Mucosa of gallbladder (tissue), 1 donor: ENCODE results near the gene RGS3. TPM values are rescaled to one million over a fixed set of nuclear protein-coding genes. Genes with fewer than 3 reads are reported as not detected.
A peak's percentile ranks its signal among the peaks of the same experiment; 100 is the strongest.
"Not testable (repeated sequence)": the region's sequence is repeated elsewhere in the genome, so short reads cannot be mapped to it uniquely, and the experiment has no call there.

ENCODE experiments used
- DNase-seq: peaks from one replicate; pipeline ENCODE4 v3.0.0-alpha.2; 2020; ENCODE audit warnings: low spot score
- total RNA-seq: library from RNA; stranded (reverse); gene quantifications from one replicate; pipeline ENCODE4 v1.2.1, GENCODE V29; 2021
- donor health status: DM: no; HTN: no; CAD: no.

The RGS3 gene
- total RNA-seq, 1 donor from 2014 or later = 142 TPM

DNA sequence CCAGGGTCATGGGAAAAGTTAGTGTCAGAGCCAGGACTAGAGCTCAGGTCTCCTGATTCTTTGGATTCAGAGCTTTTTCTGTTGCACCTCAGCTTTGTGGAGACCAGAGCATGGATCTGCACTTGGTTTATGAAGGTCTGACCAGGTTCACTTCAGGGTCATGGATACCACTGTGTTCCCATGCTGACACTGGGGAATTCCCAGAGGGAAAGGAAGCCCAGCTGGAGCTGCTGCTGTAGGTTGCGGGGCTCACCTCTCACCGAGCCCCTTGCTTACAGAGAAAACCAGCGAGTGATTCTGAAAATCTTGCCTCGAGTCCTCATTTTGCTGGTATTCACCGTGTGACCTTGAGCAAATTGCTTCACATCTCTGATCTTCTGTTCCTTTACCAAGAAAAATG, 83.0 kb downstream of the RGS3 start:
- no peak for DNase-seq

DNA sequence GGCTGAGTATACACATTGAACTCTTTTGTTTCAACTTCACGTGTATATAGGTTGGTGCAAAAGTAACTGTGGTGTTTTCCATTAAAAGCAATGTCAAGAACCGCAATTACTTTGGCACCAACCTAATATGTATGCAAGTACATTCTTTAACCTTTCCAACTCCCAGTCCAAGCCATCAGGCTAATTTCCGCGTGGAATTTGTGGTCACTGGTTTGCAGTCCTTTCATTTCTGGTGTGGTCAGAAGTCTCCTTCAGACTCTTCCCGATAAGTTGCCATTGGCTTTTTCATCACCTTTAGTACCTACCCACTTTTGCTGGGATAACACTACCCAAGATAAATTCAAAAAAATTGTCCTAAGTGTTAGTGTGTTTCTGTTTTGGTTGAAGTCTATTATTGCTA, 84.0 kb downstream of the RGS3 start:
- DNase-seq = no peak

DNA sequence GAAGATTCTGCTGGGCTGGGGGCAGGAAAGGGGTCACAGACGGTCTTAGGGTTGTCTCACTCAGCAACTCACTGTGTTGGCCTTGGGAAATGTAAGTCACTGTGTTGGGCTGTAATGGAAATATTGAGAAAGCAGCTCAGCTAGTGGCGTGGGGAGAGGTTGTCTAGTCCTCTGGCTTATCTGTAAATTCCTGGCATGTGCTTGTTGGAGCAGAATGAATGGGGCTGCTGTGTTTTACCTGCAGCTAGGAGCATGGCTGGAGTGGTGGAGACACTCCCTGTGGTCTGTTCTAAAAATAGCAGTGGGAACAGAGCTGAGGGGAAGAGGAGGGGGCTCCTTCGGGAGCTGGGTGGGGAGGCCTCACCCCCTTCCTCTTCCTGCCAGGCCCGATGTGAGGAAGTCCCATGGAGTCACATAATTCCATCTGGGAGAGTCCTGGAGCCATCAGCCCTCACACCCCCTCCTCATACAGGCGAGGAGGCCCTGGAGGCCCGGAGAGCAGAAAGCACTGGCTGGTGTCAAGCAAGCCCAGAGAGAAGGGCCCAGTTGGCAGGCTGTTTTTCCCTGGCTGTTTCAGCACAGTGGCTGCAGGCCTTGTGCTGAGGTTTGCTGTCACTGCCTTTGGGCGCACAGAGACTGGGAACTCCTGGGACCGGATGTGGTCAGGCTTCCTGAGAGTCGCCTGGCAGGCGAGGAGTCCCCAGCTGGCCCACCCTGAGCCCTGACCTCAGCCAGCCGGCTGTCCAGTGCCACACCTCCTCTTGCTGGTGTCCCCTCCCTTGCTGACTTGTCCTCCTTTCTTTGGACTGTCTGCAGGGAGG, 84.9 kb downstream of the RGS3 start:
- DNase-seq = peak; percentile 57

DNA sequence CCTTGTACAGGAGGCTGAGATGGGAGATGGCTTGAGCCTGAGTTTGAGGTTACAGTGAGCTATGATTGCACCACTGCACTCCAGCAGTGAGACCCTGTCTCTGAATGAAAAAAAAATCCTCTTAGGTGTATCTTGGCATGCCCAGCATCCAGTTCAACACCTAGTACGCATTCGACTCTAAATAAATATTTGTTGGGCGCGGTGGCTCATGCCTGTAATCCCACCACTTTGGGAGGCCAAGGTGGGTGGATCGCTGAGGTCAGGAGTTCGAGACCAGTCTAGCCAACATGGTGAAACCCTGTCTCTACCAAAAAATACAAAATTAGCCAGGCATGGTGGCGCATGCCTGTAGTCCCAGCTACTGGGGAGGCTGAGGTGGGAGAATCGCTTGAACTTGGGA, 86.4 kb downstream of the RGS3 start:
- not testable (repeated sequence) for DNase-seq

DNA sequence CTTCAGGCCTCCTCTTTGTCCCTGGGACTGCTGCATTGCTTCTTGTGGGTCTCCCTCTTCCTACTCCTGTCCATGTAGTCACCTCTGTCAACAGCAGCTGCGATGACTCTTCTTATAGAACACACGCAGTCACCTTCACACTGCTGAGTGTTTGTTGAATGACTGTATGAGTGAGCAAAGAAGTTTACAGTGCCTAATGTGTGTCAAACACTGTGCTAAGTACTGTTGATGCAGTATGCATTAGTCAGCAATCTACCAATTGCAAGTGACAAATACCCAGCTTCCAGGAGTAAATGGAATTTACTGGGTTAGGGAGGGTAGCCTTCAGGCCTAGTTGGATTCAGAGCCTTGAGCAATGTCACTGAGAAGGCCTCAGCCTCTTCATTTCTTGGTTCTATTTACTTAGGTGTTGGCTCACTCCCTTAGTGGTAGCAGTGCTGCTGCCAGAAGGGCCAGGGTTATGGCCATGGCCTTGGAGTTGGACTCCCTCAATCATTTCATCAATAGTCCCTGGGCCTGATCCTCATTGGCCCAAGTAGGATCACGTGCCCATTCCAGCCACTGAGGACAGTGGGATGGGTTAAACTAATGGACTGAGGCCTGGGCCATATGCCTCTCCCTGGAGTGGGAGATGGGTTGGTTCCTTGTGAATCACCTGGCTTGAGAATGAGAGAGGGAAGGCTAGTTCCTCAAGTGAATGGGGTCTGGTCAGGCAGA, 93.5 kb downstream of the RGS3 start:
- DNase-seq = no peak

DNA sequence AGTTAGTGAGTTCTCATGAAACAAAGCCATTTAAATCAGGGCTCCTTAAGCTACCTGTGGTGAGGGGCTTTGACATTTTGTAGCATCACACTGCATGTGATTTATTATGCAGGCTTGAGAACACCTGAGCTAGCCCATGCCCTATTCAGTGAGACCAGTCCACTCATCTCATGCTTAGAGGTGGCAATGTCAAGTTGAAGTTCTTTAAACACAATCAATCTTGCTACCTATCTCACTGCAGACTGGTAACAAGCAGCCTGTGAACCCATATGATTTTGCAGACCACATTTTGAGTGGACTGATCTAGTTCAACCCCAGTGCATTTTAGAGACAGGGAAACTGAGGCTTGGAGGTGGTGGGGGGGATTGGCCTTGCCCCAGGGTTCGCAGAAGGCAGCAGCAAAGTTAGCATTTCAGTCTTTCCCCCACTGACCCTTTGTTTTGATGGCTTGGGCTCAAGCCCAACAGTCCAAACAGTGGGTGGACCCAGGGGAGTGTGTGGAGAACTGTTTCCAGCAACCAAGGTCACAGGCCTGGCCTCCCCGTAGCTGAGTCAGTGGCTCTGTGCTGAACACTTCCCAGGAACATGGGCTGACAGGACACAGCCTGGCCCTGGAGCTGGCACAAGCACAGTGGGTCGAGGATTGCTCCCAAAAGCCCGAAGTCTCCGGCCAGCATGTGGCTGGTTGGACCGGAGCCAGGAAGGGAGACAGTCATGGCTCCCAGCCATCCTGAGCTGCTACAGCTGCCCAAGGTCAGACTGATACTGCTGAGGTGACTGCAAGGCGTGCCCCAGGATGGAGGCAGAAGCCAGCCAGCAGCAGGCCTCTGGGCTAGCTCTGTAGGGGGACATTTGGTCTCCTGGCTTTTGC, 95.3 kb downstream of the RGS3 start:
- peak; percentile 69 for DNase-seq

DNA sequence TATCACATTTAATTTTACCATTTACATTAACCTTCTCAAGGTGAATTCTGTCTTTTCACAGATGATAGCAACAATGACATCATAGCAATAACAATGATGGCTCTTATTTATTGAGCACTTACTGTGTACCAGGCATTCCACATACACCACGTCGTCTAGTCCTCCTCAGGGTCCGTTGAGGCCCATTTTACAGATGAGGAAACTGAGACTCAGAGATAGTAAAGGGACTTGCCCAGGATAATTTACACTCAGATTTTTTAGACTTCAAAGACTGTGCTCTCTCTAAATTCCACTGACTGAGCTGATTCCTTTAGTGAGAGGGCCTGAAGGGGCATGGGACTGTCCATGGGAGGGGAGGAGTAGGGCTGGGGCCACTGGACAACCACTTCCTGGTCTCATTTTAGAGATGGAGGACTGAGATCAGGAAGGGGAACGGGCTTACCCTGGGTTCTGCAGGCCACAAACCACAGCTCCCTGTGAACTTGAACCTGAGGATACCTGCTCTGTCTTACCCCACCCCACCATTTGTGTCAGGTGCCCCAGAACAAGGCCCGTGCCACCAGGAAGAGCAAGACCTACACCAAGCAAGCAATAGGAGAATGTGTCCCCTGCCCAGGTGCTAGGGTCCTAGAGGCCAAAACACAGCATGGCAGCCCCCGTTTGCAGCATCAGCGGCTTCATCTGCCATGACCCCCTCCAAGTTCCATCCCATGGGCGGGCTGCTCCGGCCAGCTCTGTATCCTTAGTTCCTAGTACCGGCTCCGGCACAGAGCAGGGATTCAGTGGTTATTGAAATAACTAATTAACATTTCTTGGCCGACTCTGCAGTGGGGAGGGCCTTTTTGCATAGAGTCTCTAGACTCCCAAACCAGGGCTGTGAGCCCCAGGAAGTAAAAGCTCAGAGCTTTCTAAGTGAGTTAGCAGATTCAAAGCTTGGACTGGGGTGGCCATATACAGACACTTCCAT, 96.6 kb downstream of the RGS3 start:
- no peak for DNase-seq

DNA sequence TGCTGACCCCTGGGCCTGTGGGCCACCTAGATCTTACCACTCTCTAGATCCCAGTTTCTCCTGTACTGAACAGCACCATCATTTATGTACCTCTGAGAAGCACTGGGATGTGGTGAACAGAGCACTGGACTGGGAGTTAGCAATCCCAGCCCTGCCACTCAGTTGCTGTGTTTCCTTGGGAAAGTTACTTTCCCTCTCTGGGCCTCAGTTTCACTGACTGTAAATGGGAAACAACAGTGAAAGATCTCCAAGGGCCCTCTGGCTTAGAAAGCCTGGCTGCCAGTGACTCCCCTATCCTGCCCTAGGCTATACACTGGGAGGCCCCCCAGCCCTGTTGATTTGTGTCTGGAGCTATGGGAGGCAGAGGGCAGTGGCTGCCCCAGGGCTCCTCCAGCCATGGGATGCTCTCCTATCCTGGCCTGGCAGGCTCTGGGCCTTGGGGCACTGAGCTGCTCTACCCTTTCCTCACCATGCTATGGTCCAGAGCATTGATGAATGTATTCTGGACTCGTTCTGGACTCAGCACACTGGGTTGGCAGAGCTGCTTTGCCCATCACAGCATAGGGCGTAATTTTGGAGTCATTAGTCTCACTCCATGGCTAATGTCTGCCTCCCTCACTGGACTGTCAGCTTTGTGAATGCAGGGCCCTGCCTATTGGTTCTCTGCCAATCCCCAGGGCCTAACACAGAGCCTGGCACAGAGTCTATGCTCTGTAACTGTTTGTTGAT, 99.3 kb downstream of the RGS3 start:
- DNase-seq = no peak

DNA sequence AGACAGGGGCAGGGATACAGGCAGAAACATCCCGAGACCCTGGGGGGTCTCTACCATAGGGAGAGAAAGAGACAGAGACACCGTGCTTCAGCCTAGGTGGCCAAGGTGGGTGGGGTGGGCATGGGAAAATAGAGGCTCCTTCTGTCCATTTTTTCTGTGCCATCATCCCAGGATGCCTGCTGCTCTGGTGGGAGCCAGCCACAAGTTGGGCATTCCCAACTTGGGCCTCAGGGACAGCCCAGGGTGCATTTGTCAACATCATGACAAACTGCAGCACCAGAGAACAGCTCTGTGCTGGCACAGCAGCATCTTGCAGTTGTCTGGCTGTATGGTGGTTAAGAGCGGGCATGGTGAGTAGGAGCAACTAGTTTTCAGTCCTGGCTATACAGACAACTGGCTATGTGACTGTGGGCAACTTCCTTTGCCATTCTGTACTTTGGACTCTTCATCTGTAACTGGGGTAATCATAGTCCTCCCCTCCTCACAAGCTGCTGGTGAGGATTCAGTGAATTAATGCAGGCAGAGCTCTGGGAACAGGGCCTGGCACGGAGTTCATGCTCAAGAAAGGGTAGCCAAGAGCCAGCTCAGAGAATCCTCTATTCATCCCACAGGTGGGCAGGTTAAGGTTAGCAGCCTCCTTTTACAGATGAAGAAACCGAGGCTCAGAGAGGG, 100.4 kb downstream of the RGS3 start:
- DNase-seq = no peak

DNA sequence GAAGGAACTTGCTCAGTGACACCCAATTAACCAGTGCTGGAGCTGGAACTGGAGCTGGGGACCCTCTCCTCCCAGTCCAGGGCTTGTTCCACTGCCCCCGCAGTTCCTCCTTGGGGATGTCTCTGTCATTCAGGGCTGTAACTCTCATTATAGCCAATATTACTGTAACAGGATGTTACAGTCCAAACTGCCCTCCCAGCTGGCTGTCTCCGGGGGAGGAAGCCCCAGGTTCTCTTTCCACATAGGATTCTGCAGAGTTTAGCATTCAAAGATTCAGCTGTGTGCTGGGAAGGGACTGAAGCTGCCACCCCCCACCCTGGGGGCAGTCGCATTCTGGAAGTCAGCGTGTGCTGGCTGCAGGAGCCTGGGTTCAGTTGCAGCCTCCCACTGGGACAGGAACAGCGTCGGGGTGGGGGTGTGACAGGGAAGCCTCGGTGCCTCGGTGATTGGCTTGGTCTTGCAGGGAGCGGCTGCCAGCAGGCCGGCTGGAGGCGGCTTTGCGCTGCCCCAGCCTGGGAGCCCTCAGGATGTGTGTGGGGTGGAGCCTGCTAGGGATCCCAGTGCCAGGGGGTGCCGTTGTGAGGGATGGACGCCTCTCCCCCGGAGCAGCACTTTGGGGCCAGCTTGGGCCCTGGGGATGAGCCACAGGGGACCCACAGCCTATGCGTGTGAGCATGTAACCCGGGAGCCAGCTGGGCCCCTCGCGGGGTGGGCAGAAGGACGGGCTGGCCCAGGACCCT, 101.1 kb downstream of the RGS3 start:
- peak; percentile 84 for DNase-seq

DNA sequence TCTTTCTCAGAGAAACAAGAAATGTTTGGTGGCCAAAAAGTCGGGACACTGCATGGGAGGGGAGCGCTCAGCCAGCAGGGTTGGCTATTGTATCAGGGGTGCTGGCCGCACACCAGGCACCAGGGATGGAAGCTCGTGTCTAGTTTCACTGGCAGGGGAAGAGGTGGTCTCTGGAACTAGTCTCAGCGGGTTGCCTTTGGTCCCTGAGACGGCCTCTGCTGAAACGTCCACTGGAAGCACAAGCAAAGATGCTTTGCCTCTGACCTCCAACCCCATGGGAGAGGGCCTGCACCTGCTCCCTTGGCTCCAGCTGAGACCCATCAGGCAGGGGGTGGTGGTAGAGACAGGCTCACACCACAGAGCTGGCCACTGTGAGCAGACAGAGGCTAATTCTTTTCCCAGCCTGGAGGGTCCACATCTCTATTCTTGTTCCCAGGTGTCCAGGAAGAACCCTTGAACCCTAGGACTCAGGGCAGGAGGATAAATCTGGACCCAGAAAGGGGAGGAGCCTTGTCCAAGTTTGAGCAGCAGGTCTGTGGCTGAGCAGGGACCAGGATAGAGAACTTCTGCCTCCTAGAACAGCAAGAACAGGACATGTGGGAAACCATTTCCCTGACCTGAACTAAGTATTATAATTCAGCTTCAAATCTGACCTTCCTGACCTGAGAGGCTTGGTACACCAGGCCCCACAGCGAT, 102.6 kb downstream of the RGS3 start:
- no peak for DNase-seq

DNA sequence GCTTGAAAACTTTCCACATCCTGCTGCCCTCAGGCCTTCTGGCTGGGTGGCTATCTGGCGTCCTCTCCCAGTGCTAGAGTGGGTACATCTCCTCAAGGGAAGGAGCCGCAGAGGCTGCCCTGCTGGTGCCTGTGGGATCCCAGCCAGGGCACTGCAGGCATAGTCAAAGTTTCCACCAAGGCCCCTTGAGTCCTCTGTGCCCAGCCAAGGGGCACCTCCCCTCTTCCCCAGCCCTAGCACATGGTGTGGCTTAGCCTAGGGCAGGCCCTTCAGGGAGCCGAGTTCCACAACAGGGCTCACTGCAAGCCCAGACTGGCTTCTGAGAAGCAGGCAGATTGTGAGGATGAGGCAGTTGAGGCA, 103.2 kb downstream of the RGS3 start:
- DNase-seq = no peak

DNA sequence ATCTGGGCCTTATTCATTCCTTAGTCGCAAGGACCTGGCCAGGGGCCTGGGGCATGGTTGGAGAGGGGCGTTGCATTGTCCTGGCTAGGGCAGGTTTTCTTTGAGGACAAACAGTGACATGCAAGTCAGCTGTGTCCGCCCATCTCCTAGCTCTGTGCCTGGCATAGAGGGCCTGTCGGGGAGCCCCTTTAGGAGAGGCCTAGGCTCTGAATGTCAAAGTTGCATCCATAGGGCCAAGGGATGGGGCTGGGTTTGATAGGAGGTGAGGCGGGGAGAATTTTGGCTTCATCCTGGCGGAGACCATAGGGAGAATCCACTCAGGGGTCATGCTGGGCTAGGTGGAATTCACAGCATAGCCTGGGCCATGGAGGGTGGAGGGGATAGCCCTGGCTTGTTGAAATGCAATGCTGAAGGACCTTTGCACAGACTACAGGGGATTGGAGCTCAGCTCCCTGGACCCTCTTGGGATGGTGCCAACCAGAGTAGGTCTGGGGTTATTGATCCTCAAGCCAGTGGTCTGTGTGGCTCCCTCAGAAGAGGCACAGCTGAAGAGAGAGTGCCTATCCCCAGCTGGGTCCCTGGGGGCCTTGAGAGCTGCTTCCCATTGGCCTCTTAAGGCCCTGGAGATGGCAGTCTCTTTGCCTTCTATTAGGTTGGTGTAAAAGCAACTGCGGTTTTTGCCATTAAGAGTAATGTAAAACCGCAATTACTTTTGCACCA, 104.0 kb downstream of the RGS3 start:
- no peak for DNase-seq

DNA sequence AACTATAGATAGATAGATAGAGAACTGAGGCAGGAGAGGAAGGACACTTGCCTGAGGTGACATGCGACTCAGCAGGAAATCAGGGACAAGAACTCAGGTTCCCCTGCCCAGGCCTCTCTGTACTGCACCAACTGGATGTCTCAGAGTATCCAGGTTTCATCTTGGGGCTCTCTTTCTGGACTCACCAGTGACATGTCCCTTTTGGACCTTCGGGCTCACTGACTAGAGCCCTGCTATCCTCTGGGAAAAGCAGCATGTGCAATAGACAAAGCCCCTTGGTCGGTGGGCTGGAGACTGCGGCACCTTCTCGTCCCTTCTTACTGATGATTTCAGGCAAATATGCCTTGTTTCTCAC, 104.5 kb downstream of the RGS3 start:
- DNase-seq = no peak

DNA sequence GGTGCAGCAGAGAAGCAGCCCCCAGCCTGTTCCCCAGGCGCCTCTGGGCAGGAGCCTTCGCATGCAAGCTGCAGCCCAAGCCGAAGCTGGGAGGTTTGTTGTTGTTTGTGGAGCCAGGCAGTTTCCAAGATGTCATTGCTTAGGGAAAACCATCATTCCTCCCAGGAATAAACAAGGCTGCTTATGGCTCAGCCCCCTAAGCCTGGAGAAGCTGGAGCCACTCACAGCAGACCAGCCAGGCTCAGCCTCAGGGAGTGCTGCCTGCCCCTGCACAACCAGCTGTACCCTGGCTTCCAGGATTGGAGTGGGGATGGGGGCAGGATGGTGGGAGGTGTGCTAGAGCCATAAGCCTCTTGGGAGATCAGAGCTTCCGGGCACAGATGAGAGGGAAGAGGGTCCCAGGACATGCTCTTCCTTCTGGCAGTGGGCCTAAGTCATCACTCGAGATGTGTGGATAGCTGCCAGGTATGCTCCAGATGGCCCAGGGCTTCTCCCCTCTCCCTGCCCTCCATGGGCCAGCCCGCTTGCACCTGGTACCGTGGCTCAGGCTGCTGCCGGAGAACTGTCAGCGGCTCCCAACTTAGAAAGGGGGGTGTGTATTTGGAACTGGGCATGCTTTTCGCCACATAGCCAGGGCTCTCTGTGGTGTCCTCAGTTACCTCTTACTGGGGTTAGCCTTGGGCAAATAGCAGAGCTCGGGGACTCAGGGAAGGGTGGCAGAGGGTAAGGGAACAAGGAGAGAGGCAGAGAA, 105.2 kb downstream of the RGS3 start:
- no peak for DNase-seq

DNA sequence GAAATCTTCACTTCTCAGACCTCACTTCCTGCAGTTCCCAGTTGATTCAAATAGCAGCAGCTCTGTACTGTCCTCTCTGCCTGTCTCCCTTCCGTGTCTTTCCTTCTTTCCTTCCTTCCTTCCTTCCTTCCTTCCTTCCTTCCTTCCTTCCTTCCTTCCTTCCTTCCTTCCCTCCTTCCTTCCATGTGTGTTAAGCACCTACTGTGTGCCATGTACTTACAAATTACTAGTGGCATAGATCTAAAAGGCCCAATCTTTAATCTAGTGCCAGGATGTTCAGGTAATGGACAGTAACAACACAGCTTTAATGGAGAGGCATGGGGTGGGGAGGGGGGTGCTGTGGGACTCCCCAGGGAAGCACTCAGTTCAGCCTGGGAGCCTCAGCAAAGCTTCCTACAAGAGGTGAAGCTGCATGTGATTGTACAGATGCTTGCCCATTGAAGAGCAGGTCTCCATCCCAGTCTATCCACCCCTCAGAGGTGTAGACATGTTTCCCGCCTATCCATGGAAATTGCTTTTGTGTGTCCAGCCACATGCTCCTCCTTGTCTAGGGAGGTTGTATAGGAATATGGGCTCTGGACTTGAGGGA, 106.0 kb downstream of the RGS3 start:
- no peak for DNase-seq

DNA sequence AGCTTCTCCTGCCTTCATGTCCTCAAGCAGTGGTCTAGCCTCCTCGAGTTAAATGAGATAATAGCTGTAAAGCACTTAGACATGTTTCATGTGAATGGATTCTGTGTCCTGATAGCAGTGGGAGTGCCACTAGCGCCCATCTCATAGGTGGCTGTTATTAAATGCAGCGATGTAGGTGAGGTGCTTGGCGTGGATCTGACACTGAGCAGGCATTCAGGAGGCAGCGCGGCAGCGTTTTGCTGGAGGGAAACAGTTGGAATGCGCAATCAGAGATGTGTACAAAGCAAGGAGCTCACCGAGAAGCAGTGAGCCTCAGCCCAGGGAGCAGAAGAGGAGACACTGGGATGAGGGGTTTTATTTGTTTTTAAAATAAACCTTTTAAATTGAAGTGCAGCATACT, 106.6 kb downstream of the RGS3 start:
- no peak for DNase-seq
